Measurements from ENCODE around the gene MYO1D. TPM values are rescaled to one million over a fixed set of nuclear protein-coding genes. Genes with fewer than 3 reads are reported as not detected.
"Not testable (repeated sequence)": the region's sequence is repeated elsewhere in the genome, so short reads cannot be mapped to it uniquely, and the experiment has no call there.

Gene MYO1D
- total RNA-seq, 1 experiment from 2014 or later, result 206 TPM

- Mint-ChIP-seq H3K27me3 (ENCODE audit: insufficient read depth, unreplicated experiment) (no peaks in the 10 kb centered on the region), H3K4me1 (ENCODE audit: low read depth, unreplicated experiment) (no peaks in the 10 kb centered on the region), H3K4me3 (ENCODE audit: unreplicated experiment) (no peak overlapping the region), H3K36me3 (ENCODE audit: insufficient read depth, unreplicated experiment) (no peaks in the 10 kb centered on the region), H3K9me3 (ENCODE audit: unreplicated experiment) (no peaks in the 10 kb centered on the region), H3K27ac (ENCODE audit: unreplicated experiment) (no peak overlapping the region)
- ChIA-PET CTCF (interaction anchor here (0.7 to 1.3 kb wide), 2 partner anchors 11 to 342 kb away, joined by 3 to 10 read pairs; no protein-coding TSS in a partner anchor), POLR2A (no interaction called here)
- BruUV-seq (replicated peaks), result no TSS peak
- no peak for TF ChIP-seq CTCF (IDR thresholded peaks at IDR 0.05; ENCODE audit: insufficient read depth in 1 of 2, low read depth in 1 of 2, low read length in 1 of 2, severe bottlenecking in 1 of 2, unreplicated experiment in 1 of 2)
- Histone ChIP-seq H3K9me3 (no peaks in the 10 kb centered on the region), H3K4me3 (ENCODE audit: low read depth, low read length) (no peak overlapping the region), H3K4me1 (no peaks in the 10 kb centered on the region), H3K36me3 (ENCODE audit: control insufficient read depth, insufficient read depth, low read length) (no peaks in the 10 kb centered on the region), H3K27me3 (replicated peaks; ENCODE audit: control insufficient read depth, insufficient read depth, low read length) (no peaks in the 10 kb centered on the region)
- DNase-seq, result no peak
- intact Hi-C loops (cut with micrococcal nuclease; ENCODE audit: unreplicated experiment), result no loop called here
These were observed 44.1 kb upstream of the MYO1D start for GRCh38 chr17:32921017-32921416.

GRCh38 chr17:32920293-32920692 is 43.4 kb upstream of the MYO1D start:
- ChIA-PET CTCF (interaction anchor here (0.7 to 1.3 kb wide), 3 partner anchors 11 to 342 kb away, joined by 3 to 10 read pairs (median 7); no protein-coding TSS in a partner anchor), POLR2A (no interaction called here)
- Mint-ChIP-seq H3K4me1 (ENCODE audit: low read depth, unreplicated experiment) (no peaks in the 10 kb centered on the region), H3K4me3 (ENCODE audit: unreplicated experiment) (no peak overlapping the region), H3K27ac (ENCODE audit: unreplicated experiment) (no peak overlapping the region), H3K9me3 (ENCODE audit: unreplicated experiment) (no peaks in the 10 kb centered on the region), H3K36me3 (ENCODE audit: insufficient read depth, unreplicated experiment) (no peaks in the 10 kb centered on the region), H3K27me3 (ENCODE audit: insufficient read depth, unreplicated experiment) (no peaks in the 10 kb centered on the region)
- Histone ChIP-seq H3K9me3 (no peaks in the 10 kb centered on the region), H3K36me3 (ENCODE audit: control insufficient read depth, insufficient read depth, low read length) (no peaks in the 10 kb centered on the region), H3K4me1 (no peaks in the 10 kb centered on the region), H3K27me3 (replicated peaks; ENCODE audit: control insufficient read depth, insufficient read depth, low read length) (no peaks in the 10 kb centered on the region), H3K4me3 (ENCODE audit: low read depth, low read length) (no peak overlapping the region)
- intact Hi-C loops (cut with micrococcal nuclease; ENCODE audit: unreplicated experiment), result no loop called here
- no TSS peak for BruUV-seq (replicated peaks)
- no peak for TF ChIP-seq CTCF (IDR thresholded peaks at IDR 0.05; ENCODE audit: insufficient read depth in 1 of 2, low read depth in 1 of 2, low read length in 1 of 2, severe bottlenecking in 1 of 2, unreplicated experiment in 1 of 2)
- DNase-seq, result no peak

- H3K27me3 Mint-ChIP-seq (ENCODE audit: insufficient read depth, unreplicated experiment); H3K4me1 ChIP-seq; H3K4me3 ChIP-seq (ENCODE audit: low read depth, low read length); H3K4me1 Mint-ChIP-seq (ENCODE audit: low read depth, unreplicated experiment); DNase-seq; H3K27ac Mint-ChIP-seq (ENCODE audit: unreplicated experiment); POLR2A ChIA-PET; BruUV-seq (replicated peaks); H3K27me3 ChIP-seq (replicated peaks; ENCODE audit: control insufficient read depth, insufficient read depth, low read length); H3K36me3 ChIP-seq (ENCODE audit: control insufficient read depth, insufficient read depth, low read length); H3K9me3 ChIP-seq; H3K36me3 Mint-ChIP-seq (ENCODE audit: insufficient read depth, unreplicated experiment); H3K9me3 Mint-ChIP-seq (ENCODE audit: unreplicated experiment); H3K4me3 Mint-ChIP-seq (ENCODE audit: unreplicated experiment): not testable (repeated sequence)
- CTCF ChIA-PET, result interaction anchor here (0.7 to 1.3 kb wide), 2 partner anchors 10 to 17 kb away, joined by 7 to 10 read pairs; no protein-coding TSS in a partner anchor
- intact Hi-C loops (cut with micrococcal nuclease; ENCODE audit: unreplicated experiment), result loop anchor here (10.0 kb wide), 1 partner anchor 245 kb away; no protein-coding TSS in a partner anchor
These were observed 43.0 kb upstream of the MYO1D start for GRCh38 chr17:32919876-32920275.

- Mint-ChIP-seq H3K4me1 (ENCODE audit: low read depth, unreplicated experiment) (no peaks in the 10 kb centered on the region), H3K4me3 (ENCODE audit: unreplicated experiment) (no peak overlapping the region), H3K9me3 (ENCODE audit: unreplicated experiment) (no peaks in the 10 kb centered on the region), H3K27ac (ENCODE audit: unreplicated experiment) (no peak overlapping the region), H3K36me3 (ENCODE audit: insufficient read depth, unreplicated experiment) (no peaks in the 10 kb centered on the region), H3K27me3 (ENCODE audit: insufficient read depth, unreplicated experiment) (no peaks in the 10 kb centered on the region)
- H3K9me3 ChIP-seq, result no peaks in the 10 kb centered on the region
- BruUV-seq (replicated peaks), result no TSS peak
- CTCF ChIA-PET, result no interaction called here
- no peak overlapping the region for H3K4me3 ChIP-seq (ENCODE audit: low read depth, low read length)
- no peaks in the 10 kb centered on the region for H3K4me1 ChIP-seq
- TF ChIP-seq CTCF (IDR thresholded peaks at IDR 0.05; ENCODE audit: insufficient read depth in 1 of 2, low read depth in 1 of 2, low read length in 1 of 2, severe bottlenecking in 1 of 2, unreplicated experiment in 1 of 2), result no peak
- intact Hi-C loops (cut with micrococcal nuclease; ENCODE audit: unreplicated experiment), result loop anchor here (10.0 kb wide), 1 partner anchor 243 kb away; no protein-coding TSS in a partner anchor
- no peaks in the 10 kb centered on the region for H3K27me3 ChIP-seq (replicated peaks; ENCODE audit: control insufficient read depth, insufficient read depth, low read length)
- no peak for DNase-seq
- POLR2A ChIA-PET, result no interaction called here
- H3K36me3 ChIP-seq (ENCODE audit: control insufficient read depth, insufficient read depth, low read length), result no peaks in the 10 kb centered on the region
These were observed 40.9 kb upstream of the MYO1D start for GRCh38 chr17:32917842-32918241.
